Superior temporal gyrus (tissue), 1 donor: ENCODE data around the gene MAD1L1.

ENCODE experiments used
- DNase-seq: peaks from one replicate; pipeline ENCODE4 v3.0.0-alpha.2; 2016; ENCODE audit errors: extremely low spot score

Gene MAD1L1

GRCh38 chr7:2016021-2016631 is 216.6 kb downstream of the MAD1L1 start:
- no peak for DNase-seq

- DNase-seq = no peak
Observed at GRCh38 chr7:2015251-2015871, 217.4 kb downstream of the MAD1L1 start.

GRCh38 chr7:2014391-2015241 is 218.1 kb downstream of the MAD1L1 start:
- no peak for DNase-seq

GRCh38 chr7:2013381-2014311 is 219.1 kb downstream of the MAD1L1 start:
- DNase-seq = no peak

GRCh38 chr7:2012981-2013380 is 219.8 kb downstream of the MAD1L1 start:
- peak; percentile 32 for DNase-seq

GRCh38 chr7:2012044-2012900 is 220.5 kb downstream of the MAD1L1 start:
- no peak for DNase-seq

- no peak for DNase-seq
Observed at GRCh38 chr7:2011266-2012043, 221.3 kb downstream of the MAD1L1 start.

GRCh38 chr7:2010551-2011265 is 222.0 kb downstream of the MAD1L1 start:
- DNase-seq = no peak

GRCh38 chr7:2010101-2010500 is 222.6 kb downstream of the MAD1L1 start:
- no peak for DNase-seq

GRCh38 chr7:2009541-2010001 is 223.2 kb downstream of the MAD1L1 start:
- peak; percentile 62 for DNase-seq

- DNase-seq = no peak
Observed at GRCh38 chr7:2008936-2009540, 223.7 kb downstream of the MAD1L1 start.

- no peak for DNase-seq
Observed at GRCh38 chr7:2008101-2008935, 224.4 kb downstream of the MAD1L1 start.

GRCh38 chr7:2007551-2007950 is 225.2 kb downstream of the MAD1L1 start:
- DNase-seq = no peak

- no peak for DNase-seq
Observed at GRCh38 chr7:2006921-2007381, 225.8 kb downstream of the MAD1L1 start.

GRCh38 chr7:2006231-2006771 is 226.4 kb downstream of the MAD1L1 start:
- no peak for DNase-seq

GRCh38 chr7:2005786-2006185 is 227.0 kb downstream of the MAD1L1 start:
- DNase-seq = no peak
